Measurements from ENCODE around the gene ATAD3A.
"Not testable (repeated sequence)": the region's sequence is repeated elsewhere in the genome, so short reads cannot be mapped to it uniquely, and the experiment has no call there.

ATAD3A gene

GRCh38 chr1:1489861-1490260 is 22.1 kb upstream of the ATAD3A start:
- no peak for DNase-seq (ENCODE audit: low spot score)

DNA sequence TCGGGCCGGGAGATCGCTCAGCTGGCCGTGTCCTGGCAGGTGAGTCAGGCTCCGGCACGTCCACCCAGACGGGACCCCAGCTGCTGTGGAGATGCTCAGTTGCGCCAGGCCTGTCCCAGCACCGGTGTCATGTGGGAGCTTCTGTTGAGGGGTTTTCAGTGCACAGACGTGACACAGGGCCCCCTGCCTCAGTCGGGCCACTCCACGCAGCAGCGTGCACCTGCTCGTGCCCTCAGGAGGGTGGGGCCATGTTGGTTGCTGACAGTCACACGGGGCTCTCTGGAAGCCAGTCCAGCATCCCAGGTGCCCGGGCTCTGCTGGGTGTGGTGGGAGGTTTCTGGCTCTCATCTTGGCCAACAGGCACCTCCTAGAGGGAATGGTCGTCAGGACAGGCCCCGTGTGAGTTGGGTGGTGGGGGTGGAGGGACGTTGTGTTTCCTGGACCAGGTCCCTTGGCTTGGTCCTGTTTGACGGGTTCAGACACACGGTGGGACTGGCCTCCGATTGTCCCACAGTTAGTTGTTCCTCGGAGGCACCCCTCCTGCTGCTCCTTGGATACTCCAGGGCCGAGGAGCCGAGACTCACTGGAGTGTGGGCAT is 21.2 kb upstream of the ATAD3A start:
- DNase-seq (ENCODE audit: low spot score): no peak

- no peak for DNase-seq (ENCODE audit: low spot score)
Measured at GRCh38 chr1:1491601-1492000, 20.4 kb upstream of the ATAD3A start.

DNA sequence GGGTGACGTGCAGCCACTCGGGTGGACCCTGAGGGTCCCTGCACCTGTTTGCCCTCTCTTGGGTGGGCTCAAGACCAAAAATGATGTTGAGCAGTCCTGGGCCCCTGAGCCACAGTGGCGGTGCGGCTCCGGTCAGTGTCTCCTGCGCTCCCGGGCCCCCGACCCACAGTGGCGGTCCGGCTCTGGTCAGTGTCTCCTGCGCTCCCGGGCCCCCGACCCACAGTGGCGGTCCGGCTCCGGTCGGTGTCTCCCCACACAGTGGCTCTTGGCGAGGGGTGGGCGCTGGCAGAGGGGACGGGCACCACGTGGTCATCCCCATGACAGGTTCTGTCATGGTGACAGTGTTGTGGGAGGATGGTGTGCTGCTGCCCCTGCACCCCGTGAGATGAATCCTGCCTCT is 17.7 kb upstream of the ATAD3A start:
- DNase-seq (ENCODE audit: low spot score): not testable (repeated sequence)

- DNase-seq (ENCODE audit: low spot score): not testable (repeated sequence)
Measured at GRCh38 chr1:1495461-1495975, 16.4 kb upstream of the ATAD3A start.

GRCh38 chr1:1504777-1505365 is 7.1 kb upstream of the ATAD3A start:
- DNase-seq (ENCODE audit: low spot score): peak; percentile 56

DNA sequence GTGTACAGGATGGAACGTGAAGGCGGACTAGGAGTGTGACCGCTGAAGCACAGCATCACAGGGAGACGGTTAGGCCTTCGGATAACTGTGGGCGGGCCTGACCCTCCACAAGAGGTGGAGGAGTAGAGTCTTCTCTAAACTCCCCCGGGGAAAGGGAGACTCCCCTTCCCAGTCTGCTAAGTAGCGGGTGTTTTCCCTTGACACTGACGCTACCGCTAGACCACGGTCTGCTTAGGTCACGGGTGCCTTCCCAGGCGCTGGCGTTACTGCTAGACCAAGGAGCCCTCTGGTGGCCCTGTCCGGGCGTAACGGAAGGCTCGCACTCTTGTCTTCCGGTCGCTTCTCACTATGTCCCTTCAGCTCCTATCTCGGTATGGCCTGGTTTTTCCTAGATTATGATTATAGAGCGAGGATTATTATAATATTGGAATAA is 6.6 kb upstream of the ATAD3A start:
- DNase-seq (ENCODE audit: low spot score): not testable (repeated sequence)

GRCh38 chr1:1505801-1506200 is 6.2 kb upstream of the ATAD3A start:
- DNase-seq (ENCODE audit: low spot score): not testable (repeated sequence)

DNA sequence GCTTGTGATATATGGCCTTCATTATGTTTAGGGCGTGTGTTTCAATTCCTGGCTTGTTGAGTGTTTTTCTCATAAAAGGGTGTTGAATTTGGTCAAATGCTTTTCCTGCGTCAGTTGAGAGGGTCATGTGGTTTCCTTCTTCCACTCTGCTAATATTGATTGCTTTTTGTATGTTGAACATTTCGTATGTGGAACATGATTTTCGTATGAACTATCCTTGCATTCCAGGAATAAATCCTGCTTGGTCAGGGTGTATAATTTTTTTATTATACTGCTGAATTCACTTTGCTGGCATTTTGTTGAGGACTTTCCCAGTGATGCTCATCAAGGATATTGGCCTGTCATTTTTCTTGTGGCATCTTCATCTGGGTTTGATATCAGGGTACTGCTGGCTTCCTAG is 4.7 kb upstream of the ATAD3A start:
- DNase-seq (ENCODE audit: low spot score): no peak

DNA sequence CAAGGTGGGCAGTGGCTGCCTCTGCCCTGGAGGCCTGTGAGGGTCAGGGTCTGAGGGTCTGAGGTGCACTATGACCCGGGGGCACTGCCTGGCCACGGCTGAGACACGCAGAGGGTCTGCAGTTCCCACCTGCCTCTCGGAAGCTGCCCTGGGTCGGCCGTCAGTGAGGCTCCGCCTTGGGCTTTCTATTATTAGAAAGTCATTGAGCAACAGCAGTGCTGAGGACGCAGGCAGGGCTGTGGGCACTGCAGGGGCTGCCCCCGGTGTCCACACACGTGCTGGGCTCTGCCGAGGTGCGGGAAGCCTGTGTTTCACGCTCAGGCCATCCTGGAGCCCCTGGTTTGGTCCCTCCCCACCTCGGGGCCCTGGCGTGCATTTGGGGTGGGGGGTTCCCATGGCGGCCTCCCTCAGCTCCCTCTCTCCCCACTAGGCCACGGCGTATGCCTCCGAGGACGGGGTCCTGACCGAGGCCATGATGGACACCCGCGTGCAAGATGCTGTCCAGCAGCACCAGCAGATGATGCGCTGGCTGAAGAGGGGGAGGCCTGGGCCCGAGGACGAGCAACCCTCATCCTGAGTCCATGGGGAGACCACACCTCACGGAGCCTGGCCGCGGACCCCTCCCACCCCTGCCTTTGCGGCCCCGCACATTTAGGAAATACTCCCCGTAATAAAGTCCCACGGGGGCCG is 3.0 kb upstream of the ATAD3A start:
- DNase-seq (ENCODE audit: low spot score): not testable (repeated sequence)

GRCh38 chr1:1509465-1509850 is 2.5 kb upstream of the ATAD3A start:
- not testable (repeated sequence) for DNase-seq (ENCODE audit: low spot score)

DNA sequence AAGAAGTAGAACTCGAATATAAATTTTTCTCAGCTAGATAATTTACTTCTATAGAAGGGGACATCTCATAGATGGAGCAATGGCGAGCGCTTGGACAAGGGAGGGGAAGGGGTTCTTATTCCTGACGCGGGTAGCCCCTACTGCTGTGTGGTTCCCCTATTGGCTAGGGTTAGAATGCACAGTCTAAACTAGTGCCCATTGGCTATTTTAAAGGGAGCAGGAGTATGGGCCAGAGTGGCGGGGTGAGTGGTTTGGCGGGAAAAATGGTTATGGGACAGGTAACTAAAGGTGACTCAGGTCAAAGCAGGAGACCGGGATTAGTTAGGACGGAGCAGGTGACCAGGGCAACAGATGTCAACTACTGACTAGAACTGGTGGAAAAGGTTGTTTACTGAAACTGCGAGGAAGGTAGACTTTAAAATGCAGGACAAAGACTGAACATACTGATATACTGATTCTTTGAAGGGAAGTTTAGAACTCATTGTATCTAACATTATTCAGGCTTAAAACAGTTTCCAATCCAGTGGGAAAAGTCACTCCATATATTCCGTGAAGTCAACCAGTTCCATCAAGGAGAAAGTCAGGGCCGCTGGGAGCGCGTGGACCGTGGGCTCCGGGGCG is 940 bp upstream of the ATAD3A start:
- DNase-seq (ENCODE audit: low spot score): no peak

DNA sequence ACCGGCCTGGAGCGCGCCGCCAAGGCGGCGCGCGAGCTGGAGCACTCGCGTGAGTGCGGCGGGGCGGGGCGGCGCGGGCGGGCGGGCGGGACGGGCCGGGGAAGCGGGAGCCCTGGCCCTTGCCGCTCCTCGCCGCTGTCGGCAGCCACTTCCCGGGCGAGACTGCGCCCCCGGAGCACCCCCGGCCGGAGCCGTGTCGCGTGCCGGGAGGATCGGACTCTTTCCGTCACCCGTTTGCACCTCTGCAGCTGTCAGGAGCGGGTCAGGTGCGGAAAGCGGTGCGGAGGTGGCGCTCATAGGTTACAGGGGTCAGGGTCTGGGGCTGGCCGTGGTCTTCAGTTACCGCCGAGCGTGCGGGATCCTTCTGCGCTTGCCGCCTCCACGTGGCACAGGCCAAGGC is 463 bp downstream of the ATAD3A start:
- DNase-seq (ENCODE audit: low spot score): not testable (repeated sequence)

DNA sequence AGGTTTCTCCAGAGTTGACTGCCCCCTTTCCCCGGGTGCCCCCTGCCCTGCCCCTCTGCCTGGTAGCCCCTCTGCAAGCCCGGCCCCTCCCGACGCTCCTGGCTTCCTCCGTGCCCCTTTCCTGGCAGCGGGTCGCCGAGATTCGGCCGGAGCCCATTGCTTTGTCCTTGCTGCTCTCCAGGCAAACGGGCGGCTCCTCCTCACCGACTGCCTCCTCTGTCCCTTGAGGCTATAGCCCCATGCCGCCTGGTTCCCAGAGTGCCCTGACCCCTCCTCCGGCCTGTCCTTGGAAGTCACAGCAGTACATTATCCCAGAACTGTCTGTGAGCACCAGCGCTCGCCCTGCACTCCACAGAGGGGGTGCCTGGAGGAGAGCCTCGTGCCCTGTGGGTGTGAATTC is 1.7 kb downstream of the ATAD3A start:
- DNase-seq (ENCODE audit: low spot score): not testable (repeated sequence)

DNA sequence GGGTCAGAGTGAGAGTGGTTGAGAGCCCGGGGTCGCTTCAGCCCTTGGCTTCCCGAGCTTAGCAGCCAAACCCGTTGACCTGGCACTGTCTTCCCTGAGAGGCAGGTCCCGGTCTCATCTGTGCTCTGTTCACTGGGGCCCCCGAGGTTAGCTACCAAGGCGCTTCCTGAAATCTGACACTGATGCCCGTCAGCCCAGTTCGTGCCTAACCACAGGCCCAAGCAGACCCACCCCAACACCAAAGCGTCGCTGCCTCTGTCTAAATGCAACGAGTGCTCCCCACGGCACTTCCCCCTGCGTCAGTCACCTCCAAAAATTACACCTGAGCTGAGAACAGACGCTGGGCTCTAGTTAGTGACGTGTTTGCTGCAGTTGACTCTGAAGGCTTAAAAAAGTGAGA is 2.4 kb downstream of the ATAD3A start:
- not testable (repeated sequence) for DNase-seq (ENCODE audit: low spot score)

DNA sequence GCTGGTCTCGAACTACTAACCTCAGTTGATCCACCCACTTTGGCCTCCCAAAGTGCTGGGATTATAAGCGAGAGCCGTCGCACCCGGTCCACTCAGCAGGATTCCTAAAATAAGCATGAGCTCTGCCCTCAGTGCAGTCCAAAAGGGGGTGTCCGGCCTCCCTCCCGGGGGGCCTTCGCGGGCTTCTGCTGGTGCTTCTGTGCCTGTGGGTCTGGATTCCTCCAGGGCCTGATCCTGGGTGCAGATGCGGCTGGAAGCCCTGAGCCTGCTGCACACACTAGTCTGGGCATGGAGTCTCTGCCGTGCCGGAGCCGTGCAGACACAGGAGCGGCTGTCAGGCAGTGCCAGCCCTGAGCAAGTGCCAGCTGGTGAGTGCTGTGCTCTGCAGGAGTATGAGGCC is 5.0 kb downstream of the ATAD3A start:
- DNase-seq (ENCODE audit: low spot score): not testable (repeated sequence)

DNA sequence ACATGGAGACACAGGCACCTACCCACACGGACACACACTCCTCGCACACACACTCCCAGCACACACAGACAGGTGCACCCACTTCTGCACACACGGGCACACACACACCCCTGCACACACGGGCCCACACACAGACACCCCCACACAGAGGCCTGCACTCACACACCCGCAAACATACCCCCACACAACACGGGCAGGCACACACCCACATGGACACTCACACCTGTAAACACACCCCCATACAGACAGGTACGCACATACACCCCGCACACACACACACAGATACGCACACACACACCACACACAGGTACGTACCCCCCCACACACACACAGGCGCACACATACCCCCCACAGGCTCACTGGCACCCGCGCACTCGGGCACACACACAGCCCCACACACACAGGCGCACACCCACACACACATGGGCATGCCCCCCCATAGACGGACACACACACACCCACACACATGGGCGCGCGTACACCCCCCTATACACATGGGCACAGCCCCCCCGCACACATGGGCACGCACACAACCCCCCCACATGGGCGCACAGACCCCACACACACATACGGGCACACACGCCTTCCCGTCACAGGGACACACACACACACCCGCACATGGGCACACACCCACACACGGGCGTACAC is 6.1 kb downstream of the ATAD3A start:
- no peak for DNase-seq (ENCODE audit: low spot score)

- not testable (repeated sequence) for DNase-seq (ENCODE audit: low spot score)
Measured at GRCh38 chr1:1518621-1519007, 6.7 kb downstream of the ATAD3A start.

DNA sequence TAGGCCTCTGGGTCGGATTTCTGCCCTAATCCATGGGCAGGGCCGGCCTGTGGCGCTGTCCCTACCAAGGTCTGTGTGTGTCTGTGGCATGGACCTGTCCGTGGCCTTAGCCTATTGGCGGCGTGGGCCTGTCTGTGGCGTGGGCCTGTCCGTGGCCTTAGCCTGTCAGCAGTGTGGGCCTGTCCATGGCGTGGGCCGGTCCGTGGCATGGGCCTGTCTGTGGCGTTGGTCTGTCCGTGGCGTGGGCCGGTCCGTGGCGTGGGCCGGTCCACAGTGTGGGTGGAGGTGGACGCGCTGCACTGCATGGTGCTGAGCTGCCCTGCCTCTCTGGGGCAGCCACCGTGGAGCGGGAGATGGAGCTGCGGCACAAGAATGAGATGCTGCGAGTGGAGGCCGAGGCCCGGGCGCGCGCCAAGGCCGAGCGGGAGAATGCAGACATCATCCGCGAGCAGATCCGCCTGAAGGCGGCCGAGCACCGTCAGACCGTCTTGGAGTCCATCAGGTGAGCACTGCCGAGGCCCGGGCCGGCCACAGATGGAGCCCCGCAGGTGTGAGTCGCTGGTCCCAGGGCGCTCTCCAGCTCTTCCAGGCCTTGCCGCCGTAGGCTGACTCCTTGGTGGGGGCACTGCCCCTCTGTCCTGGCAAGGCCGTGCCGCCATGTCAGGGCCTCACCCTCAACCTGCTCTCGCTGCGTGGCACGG is 8.0 kb downstream of the ATAD3A start:
- DNase-seq (ENCODE audit: low spot score): not testable (repeated sequence)

DNA sequence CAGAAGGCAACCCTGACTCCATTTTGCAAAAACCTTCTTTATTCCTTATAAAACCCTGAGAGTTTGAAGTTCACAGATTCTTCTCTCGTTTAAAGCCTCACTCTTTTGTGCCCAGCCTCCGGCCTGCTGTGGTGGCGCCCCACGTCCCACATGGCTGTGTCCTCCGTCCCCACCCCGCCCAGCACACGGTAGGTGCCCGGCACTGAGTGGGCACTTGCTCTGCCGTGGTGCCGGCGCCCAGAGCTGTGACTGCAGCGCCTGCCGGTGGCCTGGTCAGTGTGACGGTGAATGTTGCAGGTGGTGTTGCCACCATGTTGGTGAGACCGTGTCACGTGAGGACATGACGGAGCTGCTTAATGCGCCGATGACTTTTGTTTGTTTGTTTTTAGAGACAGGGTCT is 9.4 kb downstream of the ATAD3A start:
- DNase-seq (ENCODE audit: low spot score): no peak

DNA sequence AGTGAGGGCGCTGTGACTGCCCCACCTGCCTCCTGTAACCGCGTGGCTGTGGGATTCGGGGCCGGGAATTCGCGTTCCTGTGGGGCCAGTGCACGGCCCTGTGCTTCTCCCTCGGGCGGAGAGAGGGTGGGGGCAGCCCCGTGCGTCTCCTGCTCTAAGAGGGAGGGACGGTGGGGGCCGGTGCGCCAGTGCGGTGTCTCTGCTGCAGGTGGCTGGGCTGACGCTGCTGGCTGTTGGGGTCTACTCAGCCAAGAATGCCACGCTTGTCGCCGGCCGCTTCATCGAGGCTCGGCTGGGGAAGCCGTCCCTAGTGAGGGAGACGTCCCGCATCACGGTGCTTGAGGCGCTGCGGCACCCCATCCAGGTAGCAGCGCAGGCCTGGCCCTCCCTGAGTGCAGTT is 10.6 kb downstream of the ATAD3A start:
- DNase-seq (ENCODE audit: low spot score): not testable (repeated sequence)

DNA sequence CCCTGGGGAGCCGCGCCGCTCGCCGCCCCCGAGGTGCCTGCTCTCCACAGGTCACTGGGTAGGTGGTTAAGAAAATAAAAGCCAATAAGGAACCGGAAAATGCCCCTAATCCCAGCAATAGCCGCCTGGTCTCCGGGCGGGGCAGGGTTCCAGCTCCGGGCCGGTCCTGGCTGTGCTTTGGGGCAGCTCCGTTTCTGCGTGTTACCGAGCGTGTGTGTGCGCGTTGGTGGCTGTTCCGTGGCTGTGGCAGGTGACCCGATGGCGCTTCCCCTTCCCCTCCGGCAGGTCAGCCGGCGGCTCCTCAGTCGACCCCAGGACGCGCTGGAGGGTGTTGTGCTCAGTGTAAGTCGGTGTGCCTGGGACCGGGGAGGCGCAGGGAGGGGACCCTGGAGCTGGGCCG is 11.3 kb downstream of the ATAD3A start:
- not testable (repeated sequence) for DNase-seq (ENCODE audit: low spot score)
